Measurements from ENCODE around the gene CFAP299.

- peak; percentile 88 for TF ChIP-seq CTCF (IDR thresholded peaks at IDR 0.05; ENCODE audit: low read depth, low read length, poor library complexity, severe bottlenecking)
- no peak for TF ChIP-seq EZH2phosphoT487 (IDR thresholded peaks at IDR 0.05; ENCODE audit: borderline replicate concordance, low read length)
Measured at GRCh38 chr4:80365928-80366327, 30.4 kb downstream of the CFAP299 start.

Measured in DOHH2 (cell line).